IPS DF 4.7 (cell line): ENCODE results near the gene BRAF.
"Not testable (repeated sequence)": the region's sequence is repeated elsewhere in the genome, so short reads cannot be mapped to it uniquely, and the experiment has no call there.

Source experiments
- DNase-seq: peaks from one replicate; pipeline ENCODE4 v3.0.0-alpha.2; 2013; ENCODE audit warnings: low spot score; ENCODE audit errors: extremely low read depth

BRAF gene

DNA sequence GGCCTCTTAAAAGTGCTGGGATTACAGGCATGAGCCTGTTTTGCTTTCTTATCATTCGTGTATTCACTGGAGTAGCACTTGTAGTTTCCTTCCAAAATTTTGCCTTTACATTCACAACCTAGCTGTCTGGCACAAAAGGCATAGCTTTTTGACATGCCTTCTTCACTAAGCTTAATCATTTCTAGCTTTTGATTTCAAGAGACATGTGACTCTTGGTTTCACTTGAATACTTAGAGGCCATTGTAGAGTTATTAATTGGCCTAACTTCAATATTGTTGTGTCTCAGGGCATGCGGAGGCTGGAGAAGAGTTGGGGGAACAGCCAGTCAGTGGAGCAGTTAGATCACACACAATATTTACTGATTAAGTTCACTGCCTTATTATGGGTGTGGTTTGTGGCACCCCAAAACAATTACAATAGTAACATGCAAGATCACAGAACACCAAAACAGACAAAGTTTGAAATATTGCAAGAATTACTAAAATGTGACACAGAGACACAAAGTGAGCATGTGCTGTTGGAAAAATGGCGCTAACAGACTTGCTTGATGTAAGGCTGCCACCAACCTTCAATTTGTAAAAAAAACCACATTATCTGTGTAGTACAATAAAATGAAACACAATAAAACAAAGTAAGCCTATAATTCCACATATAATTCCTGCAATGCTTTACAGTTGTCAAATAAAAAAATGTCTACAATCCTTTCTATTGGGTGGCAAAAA lies 43.1 kb downstream of the BRAF start:
- DNase-seq: no peak

GRCh38 chr7:140877249-140877524 lies 47.5 kb downstream of the BRAF start:
- no peak for DNase-seq

DNA sequence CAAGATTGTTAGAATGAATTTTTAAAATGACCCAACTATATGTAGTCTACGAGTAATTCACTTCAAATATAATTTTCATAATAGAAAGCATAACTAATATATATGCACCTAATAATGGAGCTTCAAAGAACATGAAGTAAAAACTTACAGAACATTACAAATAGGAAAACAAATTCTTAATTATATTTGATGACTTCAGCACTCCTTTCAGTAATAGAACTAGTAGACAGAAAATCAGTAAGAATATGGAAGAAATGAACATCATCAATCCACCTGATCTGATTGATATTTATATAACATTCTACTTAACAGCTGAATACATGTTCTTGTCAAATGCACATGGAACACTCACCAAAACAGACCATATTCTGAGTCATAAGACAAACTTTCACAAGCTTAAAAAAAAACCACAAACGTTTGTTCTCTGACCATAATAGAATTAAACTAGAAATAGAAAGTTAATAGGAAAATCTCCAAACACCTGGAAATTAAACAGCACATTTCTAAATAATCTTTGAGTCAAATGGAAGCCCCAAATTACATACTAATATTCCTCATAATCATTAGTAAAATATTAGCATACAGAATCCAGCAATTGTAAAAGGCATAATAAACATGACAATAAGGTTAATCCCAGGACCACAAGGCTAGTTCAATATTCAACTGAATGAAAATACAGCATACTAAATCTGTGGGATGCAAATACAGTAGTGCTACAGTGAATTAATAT lies 48.0 kb downstream of the BRAF start:
- no peak for DNase-seq

DNA sequence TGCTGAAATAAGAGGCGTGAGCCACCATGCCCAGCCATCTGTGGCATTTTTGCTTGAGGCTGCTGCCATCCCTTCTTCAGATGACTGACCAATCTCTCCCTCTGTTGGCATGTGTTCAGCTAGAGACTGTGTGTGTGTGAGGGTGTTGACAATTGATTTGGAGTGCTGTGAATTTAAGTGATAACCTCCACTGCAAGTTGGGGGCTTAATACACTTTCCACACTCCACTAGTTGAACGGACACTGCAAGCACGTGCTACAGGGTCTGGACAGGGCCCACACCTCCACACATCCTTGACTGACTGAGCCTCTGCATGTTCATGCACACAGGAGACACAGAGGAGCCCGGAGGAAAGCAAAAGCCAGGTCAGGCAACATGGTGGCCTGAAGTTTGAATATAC lies 51.3 kb downstream of the BRAF start:
- no peak for DNase-seq

- DNase-seq: no peak
These were observed 54.7 kb downstream of the BRAF start for GRCh38 chr7:140870003-140870402.

DNA sequence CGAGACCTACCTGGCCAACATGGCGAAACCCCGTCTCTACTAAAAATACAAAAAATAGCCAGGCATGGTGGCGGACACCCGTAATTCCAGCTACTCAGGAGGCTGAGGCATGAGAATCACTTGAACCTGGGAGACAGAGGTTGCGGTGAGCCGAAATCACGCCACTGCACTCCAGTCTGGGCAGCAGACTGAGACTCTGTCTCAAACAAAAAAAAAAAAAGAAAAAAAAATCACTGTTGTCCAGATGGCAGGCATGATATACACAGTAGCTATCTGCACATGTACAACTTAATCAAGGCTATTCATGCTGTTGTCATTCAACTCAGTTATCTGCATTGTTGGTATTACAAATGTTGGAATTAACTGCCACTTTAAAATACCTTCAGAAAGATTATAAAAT lies 55.3 kb downstream of the BRAF start:
- no peak for DNase-seq

DNA sequence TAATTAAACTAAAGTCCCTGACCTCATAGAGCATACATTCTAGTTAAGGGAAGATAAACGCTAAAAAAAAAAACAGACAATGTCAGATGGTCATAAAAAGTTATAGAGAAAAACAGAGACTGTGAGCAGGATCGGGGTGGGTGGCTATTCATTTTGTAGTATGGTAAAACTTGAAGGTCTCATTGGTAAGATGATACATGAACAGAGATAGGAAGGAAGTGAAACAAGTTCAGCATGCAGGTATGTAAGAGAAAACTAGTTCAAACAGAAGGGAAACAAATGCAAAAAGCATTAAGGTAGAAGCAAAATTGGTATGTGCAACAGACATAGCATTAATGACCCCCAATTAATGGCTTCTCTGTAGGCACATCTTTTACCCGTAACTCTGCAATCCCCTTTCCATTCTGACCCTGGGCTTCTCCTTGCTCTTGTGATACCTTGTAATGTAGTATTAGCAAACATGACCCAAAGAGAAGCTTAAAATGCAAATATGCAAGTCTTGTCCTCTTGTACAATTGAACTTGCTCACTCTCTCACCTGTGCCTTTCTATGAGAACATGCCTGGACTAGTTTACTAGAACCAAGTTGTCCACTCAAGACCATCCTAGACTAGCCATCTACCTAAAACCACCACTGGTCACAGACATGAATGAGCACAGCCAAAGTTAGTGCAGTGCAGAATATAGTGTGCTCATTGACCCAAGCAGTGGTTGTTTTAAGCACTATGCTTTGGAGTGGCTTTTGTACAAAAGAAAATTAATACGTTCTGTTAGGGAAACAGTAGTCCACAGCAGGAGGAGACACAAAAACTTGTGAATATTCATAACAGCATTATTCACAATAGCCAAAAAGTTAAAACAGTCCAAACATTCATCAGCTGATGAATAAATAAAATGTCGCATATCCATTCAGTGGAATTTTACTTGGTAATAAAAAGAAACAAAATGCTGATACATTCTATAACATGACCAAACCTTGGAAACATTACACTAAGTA lies 57.0 kb downstream of the BRAF start:
- no peak for DNase-seq

DNA sequence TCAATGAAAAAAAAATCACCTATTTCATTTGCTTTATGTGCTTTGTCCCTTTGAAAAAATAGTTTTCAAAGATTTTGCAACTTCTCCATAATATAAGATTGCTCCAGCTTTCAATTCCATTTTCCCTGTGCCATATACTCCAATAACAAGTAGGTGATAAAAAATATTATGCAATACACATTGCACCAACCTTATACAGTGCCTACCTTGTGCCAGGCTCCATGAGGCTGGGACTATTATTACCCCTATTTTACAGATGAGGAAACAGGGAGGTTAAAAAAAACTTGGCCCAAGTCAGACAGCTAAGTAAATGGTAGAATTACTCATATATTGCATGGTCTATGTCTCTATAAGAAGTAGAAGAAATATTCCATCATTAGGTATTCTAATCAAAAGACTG lies 57.8 kb downstream of the BRAF start:
- DNase-seq: no peak

- DNase-seq: no peak
These were observed 60.0 kb downstream of the BRAF start for GRCh38 chr7:140864732-140865131.

- no peak for DNase-seq
These were observed 60.9 kb downstream of the BRAF start for GRCh38 chr7:140863867-140864266.

- no peak for DNase-seq
These were observed 61.5 kb downstream of the BRAF start for GRCh38 chr7:140863184-140863583.

- DNase-seq: no peak
These were observed 67.7 kb downstream of the BRAF start for GRCh38 chr7:140857048-140857447.

DNA sequence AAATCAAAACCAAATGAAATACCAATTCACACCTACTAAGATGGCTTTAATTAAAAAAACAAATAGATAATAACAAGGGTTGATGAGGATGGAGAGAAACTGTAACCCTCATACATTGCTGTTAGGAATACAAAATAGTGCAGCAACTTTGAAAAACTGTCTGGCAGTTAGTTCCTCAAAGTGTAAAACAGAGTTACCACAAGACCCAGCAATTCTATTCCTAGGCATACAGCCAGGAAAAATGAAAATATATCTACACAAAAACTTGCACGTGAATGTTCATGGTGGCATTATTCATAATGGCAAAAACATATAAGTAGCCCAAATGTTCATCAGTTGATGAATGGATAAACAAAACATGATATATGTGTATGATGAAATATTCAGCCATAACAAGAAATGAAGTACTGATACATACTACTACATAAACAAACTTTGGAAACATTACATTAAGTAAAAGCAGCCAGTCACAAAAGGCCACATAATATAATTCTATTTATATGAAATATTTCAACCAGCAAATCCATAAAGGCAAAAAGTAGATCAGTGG lies 83.5 kb downstream of the BRAF start:
- no peak for DNase-seq

- no peak for DNase-seq
These were observed 93.0 kb downstream of the BRAF start for GRCh38 chr7:140831724-140832123.

GRCh38 chr7:140829720-140830119 lies 95.0 kb downstream of the BRAF start:
- no peak for DNase-seq

DNA sequence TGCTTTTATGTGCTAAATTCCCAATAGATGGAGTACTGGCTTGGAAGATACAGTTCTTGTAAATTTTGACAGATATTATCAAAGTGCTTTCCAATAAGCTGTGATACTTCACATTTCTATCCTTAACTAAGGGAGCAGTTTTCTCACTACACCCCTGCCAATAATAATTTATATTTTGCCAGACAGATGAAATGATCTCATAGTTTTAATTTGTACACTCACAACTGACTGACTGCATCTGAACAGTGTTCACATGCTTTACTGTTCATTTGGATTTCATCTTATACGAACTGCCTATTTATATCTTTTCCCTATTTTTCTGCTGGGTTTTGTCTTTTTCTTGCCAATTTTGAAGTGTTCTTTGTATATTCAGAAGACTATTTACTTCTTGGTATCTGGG lies 96.0 kb downstream of the BRAF start:
- DNase-seq: no peak

- DNase-seq: not testable (repeated sequence)
These were observed 107.3 kb downstream of the BRAF start for GRCh38 chr7:140817383-140817782.

- DNase-seq: peak; percentile 44
These were observed 113.7 kb downstream of the BRAF start for GRCh38 chr7:140810830-140811556.

GRCh38 chr7:140810385-140810784 lies 114.3 kb downstream of the BRAF start:
- no peak for DNase-seq

GRCh38 chr7:140778975-140779374 lies 145.8 kb downstream of the BRAF start:
- DNase-seq: no peak

DNA sequence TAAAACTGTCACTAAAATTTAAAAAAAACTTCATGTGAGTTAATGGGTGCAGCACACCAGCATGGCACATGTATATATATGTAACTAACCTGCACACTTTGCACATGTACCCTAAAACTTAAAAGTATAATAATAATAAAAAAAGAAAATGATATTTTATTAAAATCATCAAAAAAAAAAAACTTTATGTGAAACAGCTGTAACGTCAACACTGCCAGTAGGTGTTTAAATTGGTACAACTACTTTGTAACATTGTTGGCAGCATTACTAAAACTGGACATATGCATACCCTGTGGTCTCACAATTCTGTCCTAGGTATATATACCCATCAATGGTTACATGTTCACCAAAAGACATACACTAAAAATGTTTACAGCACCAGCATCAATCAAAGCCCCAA lies 146.2 kb downstream of the BRAF start:
- DNase-seq: no peak
